ENCODE data around the gene SHBG. TPM values are rescaled to one million over a fixed set of nuclear protein-coding genes. Genes with fewer than 3 reads are reported as not detected.

The SHBG gene
- total RNA-seq, 1 donor from 2014 or later: 0.53 TPM

GRCh38 chr17:7677388-7678067 is 47.6 kb downstream of the SHBG start:
- intact Hi-C loops (cut with DNase I): no loop called here
- DNase-seq (ENCODE audit: low spot score): no peak
- ATAC-seq: no peak

Other genes starting within 250 kb of the SHBG start
- gene TNK1, start 249.0 kb upstream of the SHBG start, total RNA-seq: 6.1 TPM
- gene PLSCR3, start 235.6 kb upstream of the SHBG start, total RNA-seq: 37.1 TPM
- gene TMEM256, start 226.0 kb upstream of the SHBG start, total RNA-seq: 75.0 TPM
- gene NLGN2, start 222.3 kb upstream of the SHBG start, total RNA-seq: 44.8 TPM
- not detected for gene SPEM1, start 209.8 kb upstream of the SHBG start, total RNA-seq
- gene SPEM2, start 204.5 kb upstream of the SHBG start, total RNA-seq: not detected
- not detected for gene SPEM3, start 201.3 kb upstream of the SHBG start, total RNA-seq
- 3.0 TPM for gene TMEM102, start 194.7 kb upstream of the SHBG start, total RNA-seq
- gene FGF11, start 190.6 kb upstream of the SHBG start, total RNA-seq: 3.8 TPM
- 6.3 TPM for gene CHRNB1, start 185.1 kb upstream of the SHBG start, total RNA-seq
- 84.2 TPM for gene ZBTB4, start 150.5 kb upstream of the SHBG start, total RNA-seq
- gene SLC35G6, start 148.7 kb upstream of the SHBG start, total RNA-seq: not detected
- gene POLR2A, start 145.8 kb upstream of the SHBG start, total RNA-seq: 126 TPM
- gene TNFSF12, start 81.1 kb upstream of the SHBG start, total RNA-seq: 63.9 TPM
- gene TNFSF13, start 71.4 kb upstream of the SHBG start, total RNA-seq: 32.7 TPM
- gene SENP3, start 68.2 kb upstream of the SHBG start, total RNA-seq: 39.8 TPM
- gene CD68, start 50.5 kb upstream of the SHBG start, total RNA-seq: 83.0 TPM
- gene MPDU1, start 46.3 kb upstream of the SHBG start, total RNA-seq: 21.4 TPM
- 5.1 TPM for gene SOX15, start 40.0 kb upstream of the SHBG start, total RNA-seq
- gene FXR2, start 15.2 kb upstream of the SHBG start, total RNA-seq: 46.5 TPM
- 68.7 TPM for gene SAT2, start 2.3 kb upstream of the SHBG start, total RNA-seq
- 14.3 TPM for gene ATP1B2, start 20.8 kb downstream of the SHBG start, total RNA-seq
- 41.5 TPM for gene TP53, start 57.4 kb downstream of the SHBG start, total RNA-seq
- 5.7 TPM for gene WRAP53, start 58.3 kb downstream of the SHBG start, total RNA-seq
- gene EFNB3, start 75.1 kb downstream of the SHBG start, total RNA-seq: 0.53 TPM
- 0.31 TPM for gene DNAH2, start 87.6 kb downstream of the SHBG start, total RNA-seq
- 41.0 TPM for gene KDM6B, start 204.1 kb downstream of the SHBG start, total RNA-seq
- gene TMEM88, start 224.9 kb downstream of the SHBG start, total RNA-seq: 18.5 TPM
- 53.5 TPM for gene NAA38, start 227.4 kb downstream of the SHBG start, total RNA-seq
- gene CYB5D1, start 227.9 kb downstream of the SHBG start, total RNA-seq: 13.3 TPM